ENCODE data around the gene F7. TPM values are rescaled to one million over a fixed set of nuclear protein-coding genes. Genes with fewer than 3 reads are reported as not detected.

Gene F7
- total RNA-seq, 1 donor from 2014 or later = 1.0 TPM

DNA sequence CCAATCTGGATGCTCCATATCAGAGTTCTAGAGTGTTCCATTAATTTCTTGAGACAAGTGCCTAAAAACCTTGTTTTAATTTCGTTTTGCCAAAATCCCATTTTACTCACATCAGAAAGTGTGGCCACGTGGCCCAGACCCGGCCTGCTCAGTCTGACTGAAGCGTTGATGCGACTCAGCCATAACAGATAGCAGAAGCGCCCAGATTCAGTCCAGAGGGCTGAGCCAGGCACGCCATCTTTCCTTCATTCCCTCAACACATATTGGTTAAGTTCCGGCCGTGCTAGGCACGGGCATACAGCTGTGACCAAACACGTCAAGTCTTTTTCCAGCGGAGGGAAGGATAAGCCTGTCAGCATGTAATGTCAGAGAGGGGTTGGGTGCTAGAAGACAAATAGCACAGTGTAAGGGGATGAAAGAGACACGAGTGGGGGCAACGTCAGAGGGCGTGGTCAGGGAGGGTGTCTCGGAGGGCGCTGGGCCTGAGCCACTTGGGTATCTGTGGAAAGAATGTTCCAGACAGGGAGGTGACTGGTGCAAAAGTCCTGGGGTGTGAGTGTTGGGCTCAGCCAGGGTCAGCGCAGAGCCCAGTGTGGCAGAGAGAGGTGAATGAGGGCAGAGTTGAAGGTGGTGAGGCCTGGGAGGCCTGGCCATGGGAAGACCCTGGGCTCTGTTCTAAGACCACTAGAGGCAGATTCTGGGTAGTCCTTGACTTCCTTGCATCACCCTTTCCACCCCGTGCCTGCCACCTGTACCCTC is 20.1 kb downstream of the F7 start:
- H3K9me3 Mint-ChIP-seq = no peaks in the 10 kb centered on the region
- DNase-seq (ENCODE audit: low read depth, low spot score) = no peak
- H3K4me3 Mint-ChIP-seq = no peak overlapping the region
- peaks cover 12% of the 10 kb centered on the region for H3K4me1 Mint-ChIP-seq
- H3K27me3 Mint-ChIP-seq (ENCODE audit: low read depth) = no peaks in the 10 kb centered on the region
- H3K36me3 Mint-ChIP-seq (ENCODE audit: low read depth) = no peaks in the 10 kb centered on the region
- TF ChIP-seq, protein P1, sequence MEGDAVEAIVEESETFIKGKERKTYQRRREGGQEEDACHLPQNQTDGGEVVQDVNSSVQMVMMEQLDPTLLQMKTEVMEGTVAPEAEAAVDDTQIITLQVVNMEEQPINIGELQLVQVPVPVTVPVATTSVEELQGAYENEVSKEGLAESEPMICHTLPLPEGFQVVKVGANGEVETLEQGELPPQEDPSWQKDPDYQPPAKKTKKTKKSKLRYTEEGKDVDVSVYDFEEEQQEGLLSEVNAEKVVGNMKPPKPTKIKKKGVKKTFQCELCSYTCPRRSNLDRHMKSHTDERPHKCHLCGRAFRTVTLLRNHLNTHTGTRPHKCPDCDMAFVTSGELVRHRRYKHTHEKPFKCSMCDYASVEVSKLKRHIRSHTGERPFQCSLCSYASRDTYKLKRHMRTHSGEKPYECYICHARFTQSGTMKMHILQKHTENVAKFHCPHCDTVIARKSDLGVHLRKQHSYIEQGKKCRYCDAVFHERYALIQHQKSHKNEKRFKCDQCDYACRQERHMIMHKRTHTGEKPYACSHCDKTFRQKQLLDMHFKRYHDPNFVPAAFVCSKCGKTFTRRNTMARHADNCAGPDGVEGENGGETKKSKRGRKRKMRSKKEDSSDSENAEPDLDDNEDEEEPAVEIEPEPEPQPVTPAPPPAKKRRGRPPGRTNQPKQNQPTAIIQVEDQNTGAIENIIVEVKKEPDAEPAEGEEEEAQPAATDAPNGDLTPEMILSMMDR (conservative IDR thresholded peaks at IDR 0.05) = no peak
- peak overlapping the region; percentile 67 for H3K27ac Mint-ChIP-seq (ENCODE audit: unreplicated experiment)

- DNase-seq (ENCODE audit: low read depth, low spot score) = no peak
- H3K27ac Mint-ChIP-seq (ENCODE audit: unreplicated experiment) = no peak overlapping the region
Observed at GRCh38 chr13:113126265-113127150, 20.9 kb downstream of the F7 start.

GRCh38 chr13:113129480-113129879 is 23.9 kb downstream of the F7 start:
- no peaks in the 10 kb centered on the region for H3K36me3 Mint-ChIP-seq (ENCODE audit: low read depth)
- no peaks in the 10 kb centered on the region for H3K4me1 Mint-ChIP-seq

More at GRCh38 chr13:113126265-113127150, 20.9 kb downstream of the F7 start:
- no peaks in the 10 kb centered on the region for H3K9me3 Mint-ChIP-seq
- TF ChIP-seq, protein P1 (conservative IDR thresholded peaks at IDR 0.05) = no peak
- H3K4me3 Mint-ChIP-seq = no peak overlapping the region
- H3K27me3 Mint-ChIP-seq (ENCODE audit: low read depth) = no peaks in the 10 kb centered on the region
- H3K4me1 Mint-ChIP-seq = peaks cover 12% of the 10 kb centered on the region
- H3K36me3 Mint-ChIP-seq (ENCODE audit: low read depth) = no peaks in the 10 kb centered on the region

GRCh38 chr13:113129921-113130750 is 24.5 kb downstream of the F7 start:
- Mint-ChIP-seq H3K4me1 (no peaks in the 10 kb centered on the region), H3K9me3 (no peaks in the 10 kb centered on the region), H3K27me3 (ENCODE audit: low read depth) (no peaks in the 10 kb centered on the region), H3K36me3 (ENCODE audit: low read depth) (no peaks in the 10 kb centered on the region), H3K4me3 (no peak overlapping the region), H3K27ac (ENCODE audit: unreplicated experiment) (no peak overlapping the region)
- TF ChIP-seq, protein P1 (conservative IDR thresholded peaks at IDR 0.05) = no peak
- DNase-seq (ENCODE audit: low read depth, low spot score) = no peak

More at GRCh38 chr13:113129480-113129879, 23.9 kb downstream of the F7 start:
- TF ChIP-seq, protein P1 (conservative IDR thresholded peaks at IDR 0.05) = no peak
- H3K27ac Mint-ChIP-seq (ENCODE audit: unreplicated experiment) = no peak overlapping the region
- no peak overlapping the region for H3K4me3 Mint-ChIP-seq
- DNase-seq (ENCODE audit: low read depth, low spot score) = no peak
- H3K9me3 Mint-ChIP-seq = no peaks in the 10 kb centered on the region
- H3K27me3 Mint-ChIP-seq (ENCODE audit: low read depth) = no peaks in the 10 kb centered on the region

DNA sequence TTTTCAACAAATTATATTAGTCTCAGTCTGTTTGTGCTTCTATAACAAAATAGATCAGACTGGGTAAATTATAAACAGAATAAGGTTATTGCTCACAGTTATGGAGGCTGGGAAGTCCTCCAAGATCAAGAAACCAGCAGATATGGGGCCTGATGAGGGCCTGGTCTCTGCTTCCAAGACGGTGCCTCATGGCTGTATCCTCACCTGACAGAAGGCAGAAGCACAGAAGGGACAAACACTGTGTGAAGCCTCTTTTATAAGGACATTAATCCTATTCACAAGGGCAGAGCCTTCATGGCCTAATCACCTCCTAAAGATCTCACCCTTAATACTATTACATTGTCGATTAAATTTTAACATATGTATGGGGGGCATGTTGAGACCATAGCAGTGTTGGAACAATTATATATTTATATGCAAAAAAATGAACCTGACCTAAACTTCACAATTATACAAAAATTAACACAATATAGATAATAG is 29.7 kb downstream of the F7 start:
- H3K27me3 Mint-ChIP-seq (ENCODE audit: low read depth) = peaks cover 8% of the 10 kb centered on the region
- TF ChIP-seq, protein P1 (conservative IDR thresholded peaks at IDR 0.05) = no peak
- H3K27ac Mint-ChIP-seq (ENCODE audit: unreplicated experiment) = no peak overlapping the region
- H3K4me1 Mint-ChIP-seq = no peaks in the 10 kb centered on the region
- no peaks in the 10 kb centered on the region for H3K36me3 Mint-ChIP-seq (ENCODE audit: low read depth)
- H3K4me3 Mint-ChIP-seq = no peak overlapping the region
- no peaks in the 10 kb centered on the region for H3K9me3 Mint-ChIP-seq
- no peak for DNase-seq (ENCODE audit: low read depth, low spot score)
